SK-N-SH treated with all-trans-retinoic acid at 6 μM for 48 hours (cell line): ENCODE results near the gene CDC20.

Experiments
- ATAC-seq: fragments of 200-7000 bp; cut with Tn5 transposase; 3 replicates; pipeline ENCODE4 v1.9.1; 2020; ENCODE audit warnings: mild to moderate bottlenecking, moderate library complexity
- ARNTL ChIP-seq: fragments of 450-650 bp; formaldehyde crosslinking; IDR thresholded peaks from 2 replicates; pipeline ENCODE4 v1.5.0; 2020; ENCODE audit warnings: low read depth, mild to moderate bottlenecking, moderate library complexity, borderline replicate concordance
- BACH2 ChIP-seq: fragments of 250-450 bp; sonication (Bioruptor Pico); IDR thresholded peaks from 2 replicates; pipeline ENCODE4 v1.9.0; 2021; ENCODE audit warnings: mild to moderate bottlenecking, borderline replicate concordance
- CSDC2 ChIP-seq: fragments of 250-450 bp; sonication (Bioruptor Pico); IDR thresholded peaks from 2 replicates; pipeline ENCODE4 v1.5.0; 2020; ENCODE audit warnings: mild to moderate bottlenecking, moderate library complexity
- ESRRG ChIP-seq: fragments of 250-450 bp; sonication (Bioruptor Pico); IDR thresholded peaks from 2 replicates; pipeline ENCODE4 v1.6.1; 2021; ENCODE audit warnings: mild to moderate bottlenecking
- GLIS3 ChIP-seq: fragments of 250-450 bp; sonication (Bioruptor Pico); IDR thresholded peaks from 2 replicates; pipeline ENCODE4 v1.5.0; 2020; ENCODE audit warnings: mild to moderate bottlenecking, moderate library complexity
- ISL1 ChIP-seq: fragments of 250-450 bp; sonication (Bioruptor Pico); IDR thresholded peaks from 2 replicates; pipeline ENCODE4 v2.1.2; 2022; ENCODE audit warnings: mild to moderate bottlenecking, moderate library complexity
- OSR1 ChIP-seq: fragments of 250-450 bp; sonication (Bioruptor Pico); IDR thresholded peaks from 2 replicates; pipeline ENCODE4 v1.8.0; 2022; ENCODE audit warnings: moderate library complexity, mild to moderate bottlenecking, inconsistent platforms
- PPARA ChIP-seq: fragments of 250-450 bp; sonication (Bioruptor Pico); IDR thresholded peaks from 2 replicates; pipeline ENCODE4 v1.5.0; 2020; ENCODE audit warnings: mild to moderate bottlenecking, borderline replicate concordance
- RARB ChIP-seq: fragments of 250-450 bp; sonication (Bioruptor Pico); IDR thresholded peaks from 2 replicates; pipeline ENCODE4 v1.8.0; 2021; ENCODE audit warnings: mild to moderate bottlenecking, moderate library complexity
- SNAI2 ChIP-seq: fragments of 250-450 bp; sonication (Bioruptor Pico); IDR thresholded peaks from 2 replicates; pipeline ENCODE4 v1.5.0; 2020; ENCODE audit warnings: mild to moderate bottlenecking, moderate library complexity
- TCF4 ChIP-seq: fragments of 250-450 bp; sonication (Bioruptor Pico); IDR thresholded peaks from 2 replicates; pipeline ENCODE4 v1.8.0; 2021; ENCODE audit warnings: mild to moderate bottlenecking, moderate library complexity, borderline replicate concordance
- TOX ChIP-seq: fragments of 250-450 bp; sonication (Bioruptor Pico); IDR thresholded peaks from 2 replicates; pipeline ENCODE4 v1.8.0; 2021; ENCODE audit warnings: mild to moderate bottlenecking, moderate library complexity, borderline replicate concordance
- ZC3H10 ChIP-seq: fragments of 250-450 bp; sonication (Bioruptor Pico); IDR thresholded peaks from 2 replicates; pipeline ENCODE4 v1.5.1; 2021; ENCODE audit warnings: mild to moderate bottlenecking, moderate library complexity
- ZFP3 ChIP-seq: fragments of 250-450 bp; sonication (Bioruptor Pico); IDR thresholded peaks from 2 replicates; pipeline ENCODE4 v1.5.0; 2020; ENCODE audit warnings: mild to moderate bottlenecking, moderate library complexity
- ZFP30 ChIP-seq: fragments of 450-650 bp; formaldehyde crosslinking; IDR thresholded peaks from 2 replicates; pipeline ENCODE4 v1.5.0; 2022; ENCODE audit warnings: mild to moderate bottlenecking, moderate library complexity
- ZNF565 ChIP-seq: fragments of 450-650 bp; formaldehyde crosslinking; conservative IDR thresholded peaks from 2 replicates; pipeline ENCODE4 v1.5.0; 2020; ENCODE audit warnings: low read depth, mild to moderate bottlenecking, moderate library complexity
- ZNF70 ChIP-seq: fragments of 450-650 bp; formaldehyde crosslinking; IDR thresholded peaks from 2 replicates; pipeline ENCODE4 v1.5.0; 2020; ENCODE audit warnings: mild to moderate bottlenecking, moderate library complexity
- ZNF8 ChIP-seq: fragments of 450-650 bp; formaldehyde crosslinking; IDR thresholded peaks from 2 replicates; pipeline ENCODE4 v1.5.0; 2020; ENCODE audit warnings: mild to moderate bottlenecking, moderate library complexity
- TF ChIP-seq, protein P1 (sequence below): fragments of 250-450 bp; sonication (Bioruptor Pico); IDR thresholded peaks from 2 replicates; pipeline ENCODE4 v1.8.0; 2021; ENCODE audit warnings: low read depth, mild to moderate bottlenecking, moderate library complexity, borderline replicate concordance
- TF ChIP-seq, protein P2 (sequence below): fragments of 250-450 bp; sonication (Bioruptor Pico); IDR thresholded peaks from 2 replicates; pipeline ENCODE4 v1.5.1; 2020; ENCODE audit warnings: low read depth, mild to moderate bottlenecking, moderate library complexity
- TF ChIP-seq, protein P3 (sequence below): fragments of 250-450 bp; sonication (Bioruptor Pico); IDR thresholded peaks from 2 replicates; pipeline ENCODE4 v1.8.0; 2020; ENCODE audit warnings: mild to moderate bottlenecking, moderate library complexity, borderline replicate concordance
- TF ChIP-seq, protein P4 (sequence below): fragments of 250-450 bp; sonication (Bioruptor Pico); IDR thresholded peaks from 2 replicates; pipeline ENCODE4 v1.5.1; 2021; ENCODE audit warnings: mild to moderate bottlenecking, moderate library complexity

The CDC20 gene

DNA sequence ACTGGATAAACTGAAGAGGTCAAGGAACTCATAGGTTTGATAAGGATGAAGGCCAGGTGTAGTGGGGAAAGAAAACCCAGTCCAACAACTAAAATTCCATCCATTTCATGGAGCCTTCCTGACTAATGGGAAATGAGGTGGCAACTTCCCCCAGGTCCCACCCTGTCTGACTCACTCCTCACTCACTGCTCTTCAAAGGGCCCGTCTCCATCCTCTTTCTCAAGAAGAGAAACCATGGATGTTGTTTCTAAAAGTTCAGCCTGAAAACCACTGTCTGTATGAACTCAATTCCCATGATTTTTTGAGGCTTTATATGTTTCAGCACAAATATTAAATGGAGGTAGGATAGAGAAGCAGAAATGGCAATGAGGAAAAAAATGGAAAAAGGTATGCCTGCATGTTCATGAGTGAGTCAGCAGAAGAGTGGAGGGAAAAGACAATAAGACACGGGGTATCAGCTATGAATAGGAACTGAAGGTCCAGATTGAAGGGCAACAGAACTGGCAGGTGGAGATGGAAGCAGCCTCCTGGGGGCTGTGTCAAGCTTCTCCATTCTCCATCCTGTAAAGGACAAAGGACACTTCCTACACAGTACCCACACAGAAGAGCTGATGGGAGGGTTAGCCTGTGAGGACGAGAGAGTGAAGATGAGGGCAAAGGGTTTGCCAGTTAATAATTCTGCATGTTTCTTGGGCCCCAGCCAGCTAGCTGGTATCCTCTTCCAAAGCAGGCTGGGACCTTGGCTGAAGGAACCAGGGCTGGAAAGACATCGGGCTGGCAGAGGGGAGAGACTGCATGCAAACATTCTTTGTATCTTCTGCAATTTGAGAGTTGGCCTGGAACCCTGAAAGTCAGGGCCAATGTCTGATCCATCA, 14.5 kb downstream of the CDC20 start:
- peak; percentile 35; the same call in 2 of the 3 replicates for ATAC-seq
- TF ChIP-seq ZFP30 (CRISPR knock-in tag), result no peak
- TF ChIP-seq SNAI2 (CRISPR knock-in tag), result no peak
- TF ChIP-seq, protein P1, sequence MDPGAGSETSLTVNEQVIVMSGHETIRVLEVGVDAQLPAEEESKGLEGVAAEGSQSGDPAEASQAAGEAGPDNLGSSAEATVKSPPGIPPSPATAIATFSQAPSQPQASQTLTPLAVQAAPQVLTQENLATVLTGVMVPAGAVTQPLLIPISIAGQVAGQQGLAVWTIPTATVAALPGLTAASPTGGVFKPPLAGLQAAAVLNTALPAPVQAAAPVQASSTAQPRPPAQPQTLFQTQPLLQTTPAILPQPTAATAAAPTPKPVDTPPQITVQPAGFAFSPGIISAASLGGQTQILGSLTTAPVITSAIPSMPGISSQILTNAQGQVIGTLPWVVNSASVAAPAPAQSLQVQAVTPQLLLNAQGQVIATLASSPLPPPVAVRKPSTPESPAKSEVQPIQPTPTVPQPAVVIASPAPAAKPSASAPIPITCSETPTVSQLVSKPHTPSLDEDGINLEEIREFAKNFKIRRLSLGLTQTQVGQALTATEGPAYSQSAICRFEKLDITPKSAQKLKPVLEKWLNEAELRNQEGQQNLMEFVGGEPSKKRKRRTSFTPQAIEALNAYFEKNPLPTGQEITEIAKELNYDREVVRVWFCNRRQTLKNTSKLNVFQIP (CRISPR knock-in tag), result no peak
- no peak for TF ChIP-seq PPARA (CRISPR knock-in tag)
- TF ChIP-seq ZNF70 (CRISPR knock-in tag), result no peak
- TF ChIP-seq GLIS3 (CRISPR knock-in tag), result no peak
- no peak for TF ChIP-seq CSDC2
- TF ChIP-seq, protein P2, sequence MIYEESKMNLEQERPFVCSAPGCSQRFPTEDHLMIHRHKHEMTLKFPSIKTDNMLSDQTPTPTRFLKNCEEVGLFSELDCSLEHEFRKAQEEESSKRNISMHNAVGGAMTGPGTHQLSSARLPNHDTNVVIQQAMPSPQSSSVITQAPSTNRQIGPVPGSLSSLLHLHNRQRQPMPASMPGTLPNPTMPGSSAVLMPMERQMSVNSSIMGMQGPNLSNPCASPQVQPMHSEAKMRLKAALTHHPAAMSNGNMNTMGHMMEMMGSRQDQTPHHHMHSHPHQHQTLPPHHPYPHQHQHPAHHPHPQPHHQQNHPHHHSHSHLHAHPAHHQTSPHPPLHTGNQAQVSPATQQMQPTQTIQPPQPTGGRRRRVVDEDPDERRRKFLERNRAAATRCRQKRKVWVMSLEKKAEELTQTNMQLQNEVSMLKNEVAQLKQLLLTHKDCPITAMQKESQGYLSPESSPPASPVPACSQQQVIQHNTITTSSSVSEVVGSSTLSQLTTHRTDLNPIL (CRISPR knock-in tag), result no peak
- no peak for TF ChIP-seq ZNF8 (CRISPR knock-in tag)
- TF ChIP-seq, protein P3, sequence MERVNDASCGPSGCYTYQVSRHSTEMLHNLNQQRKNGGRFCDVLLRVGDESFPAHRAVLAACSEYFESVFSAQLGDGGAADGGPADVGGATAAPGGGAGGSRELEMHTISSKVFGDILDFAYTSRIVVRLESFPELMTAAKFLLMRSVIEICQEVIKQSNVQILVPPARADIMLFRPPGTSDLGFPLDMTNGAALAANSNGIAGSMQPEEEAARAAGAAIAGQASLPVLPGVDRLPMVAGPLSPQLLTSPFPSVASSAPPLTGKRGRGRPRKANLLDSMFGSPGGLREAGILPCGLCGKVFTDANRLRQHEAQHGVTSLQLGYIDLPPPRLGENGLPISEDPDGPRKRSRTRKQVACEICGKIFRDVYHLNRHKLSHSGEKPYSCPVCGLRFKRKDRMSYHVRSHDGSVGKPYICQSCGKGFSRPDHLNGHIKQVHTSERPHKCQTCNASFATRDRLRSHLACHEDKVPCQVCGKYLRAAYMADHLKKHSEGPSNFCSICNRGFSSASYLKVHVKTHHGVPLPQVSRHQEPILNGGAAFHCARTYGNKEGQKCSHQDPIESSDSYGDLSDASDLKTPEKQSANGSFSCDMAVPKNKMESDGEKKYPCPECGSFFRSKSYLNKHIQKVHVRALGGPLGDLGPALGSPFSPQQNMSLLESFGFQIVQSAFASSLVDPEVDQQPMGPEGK (CRISPR knock-in tag), result no peak
- TF ChIP-seq ARNTL (CRISPR knock-in tag), result no peak
- no peak for TF ChIP-seq TOX (CRISPR knock-in tag)
- no peak for TF ChIP-seq TCF4 (CRISPR knock-in tag)
- TF ChIP-seq RARB (CRISPR knock-in tag), result no peak
- TF ChIP-seq ESRRG (CRISPR knock-in tag), result no peak
- no peak for TF ChIP-seq BACH2 (CRISPR knock-in tag)
- TF ChIP-seq ZC3H10 (CRISPR knock-in tag), result no peak
- TF ChIP-seq OSR1 (CRISPR knock-in tag), result no peak
- TF ChIP-seq, protein P4, sequence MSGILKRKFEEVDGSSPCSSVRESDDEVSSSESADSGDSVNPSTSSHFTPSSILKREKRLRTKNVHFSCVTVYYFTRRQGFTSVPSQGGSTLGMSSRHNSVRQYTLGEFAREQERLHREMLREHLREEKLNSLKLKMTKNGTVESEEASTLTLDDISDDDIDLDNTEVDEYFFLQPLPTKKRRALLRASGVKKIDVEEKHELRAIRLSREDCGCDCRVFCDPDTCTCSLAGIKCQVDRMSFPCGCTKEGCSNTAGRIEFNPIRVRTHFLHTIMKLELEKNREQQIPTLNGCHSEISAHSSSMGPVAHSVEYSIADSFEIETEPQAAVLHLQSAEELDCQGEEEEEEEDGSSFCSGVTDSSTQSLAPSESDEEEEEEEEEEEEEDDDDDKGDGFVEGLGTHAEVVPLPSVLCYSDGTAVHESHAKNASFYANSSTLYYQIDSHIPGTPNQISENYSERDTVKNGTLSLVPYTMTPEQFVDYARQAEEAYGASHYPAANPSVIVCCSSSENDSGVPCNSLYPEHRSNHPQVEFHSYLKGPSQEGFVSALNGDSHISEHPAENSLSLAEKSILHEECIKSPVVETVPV (CRISPR knock-in tag), result no peak
- TF ChIP-seq ZNF565 (CRISPR knock-in tag), result no peak

DNA sequence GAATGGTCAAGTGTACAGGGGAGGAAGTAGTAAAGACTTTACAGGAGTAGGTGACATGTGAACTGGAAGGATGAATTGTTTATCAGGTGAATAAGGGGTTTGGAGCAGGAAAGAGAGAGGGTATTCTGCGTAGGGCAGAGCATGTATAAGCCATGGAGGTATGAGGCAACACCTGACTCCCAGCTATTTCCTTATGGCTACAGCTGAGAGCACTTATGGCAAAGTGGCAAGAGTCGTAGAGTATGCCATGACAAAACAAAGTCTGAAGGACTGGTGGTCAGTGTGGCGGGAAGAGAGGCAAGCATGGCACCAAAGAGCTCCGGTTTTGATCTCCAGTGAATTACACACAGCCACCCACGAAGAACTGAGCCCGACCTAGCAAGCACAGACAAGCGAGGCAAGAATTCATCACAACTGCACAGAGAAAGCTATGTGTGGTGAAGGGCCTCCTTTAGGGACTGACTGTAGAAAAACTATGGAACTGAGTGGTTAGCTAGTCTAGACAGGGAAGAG, 18.0 kb downstream of the CDC20 start:
- no peak for ATAC-seq
- no peak for TF ChIP-seq ISL1 (CRISPR knock-in tag)
- no peak for TF ChIP-seq ZFP3 (CRISPR knock-in tag)
- TF ChIP-seq, protein P3 (CRISPR knock-in tag), result no peak
- no peak for TF ChIP-seq OSR1 (CRISPR knock-in tag)
- TF ChIP-seq ZNF565 (CRISPR knock-in tag), result no peak
- TF ChIP-seq, protein P1 (CRISPR knock-in tag), result no peak
- no peak for TF ChIP-seq CSDC2
- TF ChIP-seq GLIS3 (CRISPR knock-in tag), result no peak
- no peak for TF ChIP-seq ZFP30 (CRISPR knock-in tag)
- no peak for TF ChIP-seq ZNF70 (CRISPR knock-in tag)
- TF ChIP-seq TCF4 (CRISPR knock-in tag), result no peak
- TF ChIP-seq SNAI2 (CRISPR knock-in tag), result no peak
- TF ChIP-seq ZNF8 (CRISPR knock-in tag), result no peak
- TF ChIP-seq ARNTL (CRISPR knock-in tag), result no peak
